Esophagus mucosa (tissue), 1 donor: ENCODE data around the gene RPS6KL1. TPM values are rescaled to one million over a fixed set of nuclear protein-coding genes. Genes with fewer than 3 reads are reported as not detected.

Source experiments
- ATAC-seq: fragments of 200-7000 bp; cut with Tn5 transposase; one replicate; pipeline ENCODE4 v1.9.1; 2020
- total RNA-seq: library from RNA; stranded (reverse); gene quantifications from one replicate; pipeline ENCODE4 v1.2.4, GENCODE V29; 2023
- donor health status: DM: yes; HTN: yes; CAD: no.

The RPS6KL1 gene, protein sequence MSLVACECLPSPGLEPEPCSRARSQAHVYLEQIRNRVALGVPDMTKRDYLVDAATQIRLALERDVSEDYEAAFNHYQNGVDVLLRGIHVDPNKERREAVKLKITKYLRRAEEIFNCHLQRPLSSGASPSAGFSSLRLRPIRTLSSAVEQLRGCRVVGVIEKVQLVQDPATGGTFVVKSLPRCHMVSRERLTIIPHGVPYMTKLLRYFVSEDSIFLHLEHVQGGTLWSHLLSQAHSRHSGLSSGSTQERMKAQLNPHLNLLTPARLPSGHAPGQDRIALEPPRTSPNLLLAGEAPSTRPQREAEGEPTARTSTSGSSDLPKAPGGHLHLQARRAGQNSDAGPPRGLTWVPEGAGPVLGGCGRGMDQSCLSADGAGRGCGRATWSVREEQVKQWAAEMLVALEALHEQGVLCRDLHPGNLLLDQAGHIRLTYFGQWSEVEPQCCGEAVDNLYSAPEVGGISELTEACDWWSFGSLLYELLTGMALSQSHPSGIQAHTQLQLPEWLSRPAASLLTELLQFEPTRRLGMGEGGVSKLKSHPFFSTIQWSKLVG
- 1.7 TPM for total RNA-seq

DNA sequence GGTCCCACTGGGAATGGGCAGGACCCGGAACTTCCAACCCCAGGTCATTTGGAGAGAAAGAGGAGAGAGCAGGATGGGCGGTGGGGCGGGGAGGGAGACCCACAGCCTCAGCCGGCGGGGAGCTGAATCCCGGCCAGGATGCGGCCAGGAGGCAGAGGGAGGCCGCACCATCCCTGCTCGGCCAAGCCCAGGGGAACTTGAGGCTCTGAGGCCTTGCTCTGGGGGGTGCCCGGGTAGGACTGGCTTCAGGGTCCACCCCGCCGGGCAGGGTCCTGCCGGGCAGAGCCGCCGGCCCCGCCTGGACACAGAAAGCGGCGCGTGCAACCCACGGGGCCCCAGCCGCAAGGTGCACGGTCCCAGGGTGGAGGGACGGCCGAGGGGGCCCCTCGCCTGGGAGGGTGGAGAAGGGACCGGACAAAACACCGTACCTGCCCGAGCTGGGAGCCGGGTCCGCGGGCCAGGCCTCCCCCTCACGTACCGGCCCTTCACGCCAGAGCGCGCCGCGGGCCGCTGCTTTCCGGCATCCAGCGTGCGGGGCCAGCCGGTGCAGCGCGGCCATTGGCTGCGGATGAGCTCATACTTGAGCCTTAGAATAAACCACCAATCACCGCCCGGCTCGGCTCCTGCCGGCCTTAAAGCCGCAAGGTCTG, at the start of gene RPS6KL1:
TSS of gene RPS6KL1 (minus strand) at position 509 of the 650 bp plus-strand sequence. CDS start 1,719 bp downstream, outside the sequence.
- peak; percentile 90 for ATAC-seq

DNA sequence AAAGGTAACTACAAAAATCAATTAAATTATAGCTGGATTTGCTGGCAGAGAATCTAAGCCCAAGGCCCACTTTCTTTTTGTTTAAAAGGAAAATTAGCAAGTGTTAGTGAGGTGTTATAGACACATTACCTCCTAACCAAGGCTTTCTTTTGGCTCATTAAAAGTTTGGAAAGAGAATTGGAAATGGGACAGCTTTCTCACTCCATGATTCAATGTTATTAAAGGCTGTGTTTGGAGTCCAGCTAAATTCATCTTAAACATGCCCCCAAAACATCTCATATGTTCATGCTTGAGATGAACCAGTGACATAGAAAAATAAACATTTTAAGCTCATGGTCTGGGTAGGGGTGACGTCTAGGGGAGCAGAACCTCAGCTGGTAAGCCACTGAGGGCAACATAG, 45.8 kb upstream of the RPS6KL1 start:
- ATAC-seq, result no peak

DNA sequence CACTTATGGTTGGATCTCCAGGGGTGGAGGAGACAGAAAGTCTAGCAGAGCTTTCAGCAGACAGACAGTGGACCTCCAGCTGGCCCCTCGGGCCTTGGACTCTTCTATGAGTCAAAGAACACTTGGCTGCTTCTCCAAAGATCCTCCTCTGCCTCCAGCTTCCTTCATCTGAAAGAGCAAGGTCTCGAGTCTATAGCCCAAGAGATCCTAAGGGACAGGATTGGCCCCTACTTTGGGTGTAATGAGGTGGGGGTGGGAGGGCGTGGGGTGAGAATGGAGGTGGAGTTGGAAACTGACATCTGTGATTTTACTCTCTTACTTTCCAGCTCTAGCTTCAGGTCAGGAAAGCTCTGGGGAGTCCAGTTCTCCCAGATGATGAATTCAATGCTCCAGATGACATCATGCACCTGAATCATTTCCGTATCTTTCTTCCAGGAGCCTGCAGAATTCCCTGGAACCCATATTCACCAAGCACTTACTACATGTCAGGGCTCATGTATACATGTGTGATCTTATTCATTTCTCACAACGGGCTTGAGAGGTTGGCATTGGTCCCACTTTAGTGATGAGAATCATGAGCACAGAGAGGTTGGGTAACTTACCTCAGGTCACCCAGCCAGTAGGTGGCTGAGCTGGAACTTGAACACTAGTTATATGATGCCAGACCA, 42.6 kb upstream of the RPS6KL1 start:
- peak; percentile 70 for ATAC-seq

DNA sequence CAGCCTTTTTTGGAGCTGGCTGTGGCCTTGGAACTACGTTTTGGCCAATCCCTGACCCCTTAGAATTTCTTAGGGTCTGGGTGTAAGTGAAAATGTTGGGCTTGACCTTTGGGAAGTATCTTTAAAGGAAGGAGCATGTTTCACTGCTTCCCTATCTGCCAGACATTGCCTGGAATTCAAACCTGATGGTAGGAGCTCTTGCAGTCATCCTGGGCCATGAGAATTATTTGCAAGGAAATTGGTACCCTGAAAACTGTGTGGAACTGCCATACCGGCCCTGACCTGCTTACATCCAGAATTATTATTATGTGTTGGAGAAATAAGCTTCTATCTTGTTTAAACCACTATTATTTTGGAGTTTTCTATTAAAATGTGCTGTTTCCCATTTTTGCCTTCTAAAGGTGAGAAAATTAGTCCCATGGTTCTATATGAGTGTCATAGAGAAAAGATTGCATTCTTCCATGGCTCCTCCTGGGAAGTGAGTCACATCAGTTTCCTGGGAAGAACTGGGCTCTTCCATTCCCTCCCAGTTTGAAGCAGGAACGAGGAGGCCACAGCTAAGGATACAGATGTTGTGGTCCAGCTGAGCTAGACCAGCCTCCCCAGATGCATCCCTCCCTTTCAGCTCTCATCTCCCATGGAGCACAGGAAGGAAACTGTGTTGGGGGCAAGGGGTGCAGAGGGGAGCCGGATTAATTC, 41.9 kb upstream of the RPS6KL1 start:
- no peak for ATAC-seq

DNA sequence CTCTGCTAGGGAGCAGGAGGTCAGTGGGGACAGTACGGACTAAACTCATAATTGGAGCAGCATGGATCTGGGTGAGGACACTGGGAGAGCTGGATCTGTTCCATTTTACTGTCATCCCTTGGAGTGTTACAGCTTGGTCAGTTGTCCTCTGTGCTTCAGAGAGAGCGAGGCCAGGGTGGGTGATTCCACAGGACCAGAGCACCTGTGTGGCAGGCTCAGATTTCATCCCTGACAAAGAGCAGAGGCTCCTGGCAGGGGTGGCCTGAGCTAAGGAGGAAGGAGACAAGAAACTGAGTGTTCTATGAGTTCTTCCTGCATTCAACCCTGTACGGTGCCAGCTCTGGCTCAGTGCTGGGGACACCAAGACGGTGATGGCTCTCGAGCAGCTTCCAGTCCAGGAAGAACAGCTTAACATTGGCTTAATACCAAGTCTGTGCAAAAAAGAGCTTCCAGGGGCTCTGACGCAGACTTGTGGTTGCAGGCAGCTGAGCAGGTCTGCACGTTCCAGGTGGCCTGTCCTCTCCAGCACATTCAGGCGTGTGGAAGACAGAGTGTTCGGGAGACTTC, 40.7 kb upstream of the RPS6KL1 start:
- ATAC-seq, result peak; percentile 43

DNA sequence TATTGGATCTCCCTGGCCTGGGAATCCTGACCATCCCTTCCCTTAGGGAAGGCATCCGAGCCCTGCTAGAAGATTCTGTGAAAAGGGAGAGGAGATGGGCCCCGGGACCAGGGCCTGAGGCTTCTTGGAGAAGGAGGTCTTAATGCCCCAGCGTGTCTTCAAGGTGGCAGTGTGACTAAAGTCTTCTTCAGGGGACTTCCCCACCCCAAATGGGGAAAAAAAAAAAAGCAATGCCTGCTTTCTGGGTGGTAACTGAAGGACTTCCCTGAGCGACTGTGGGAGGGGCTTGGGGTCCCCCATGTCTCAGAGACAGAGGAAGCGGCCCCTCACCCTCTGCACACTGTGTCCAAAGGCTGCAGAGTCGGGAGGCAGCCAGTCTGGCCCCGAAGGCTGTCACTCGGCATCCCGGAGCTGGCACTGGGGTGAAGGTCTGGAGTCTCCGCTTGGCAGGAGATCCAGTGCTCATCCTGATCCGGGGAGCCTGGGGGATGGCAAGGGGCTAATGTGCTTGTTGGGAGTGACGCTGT, 40.2 kb upstream of the RPS6KL1 start:
- ATAC-seq, result no peak

DNA sequence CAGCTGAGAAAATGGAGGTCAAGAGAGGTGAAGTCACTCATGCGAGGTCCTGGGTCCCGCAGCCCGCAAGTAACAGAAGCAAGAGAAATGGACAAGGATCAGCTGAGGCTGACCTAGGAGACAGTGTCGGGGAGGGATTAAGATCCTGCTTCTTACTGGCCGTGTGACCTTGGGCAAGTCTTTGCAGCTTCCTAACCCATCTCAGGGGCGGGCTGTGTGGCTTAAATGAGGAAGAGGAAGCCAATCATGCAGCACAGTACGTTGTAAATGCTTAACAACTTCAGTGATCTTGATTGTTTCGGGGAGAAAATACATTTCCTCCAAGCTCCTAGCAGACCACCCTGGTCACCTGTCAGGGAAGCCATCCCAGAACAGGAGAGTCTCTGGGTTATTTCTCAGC, 39.4 kb upstream of the RPS6KL1 start:
- no peak for ATAC-seq

DNA sequence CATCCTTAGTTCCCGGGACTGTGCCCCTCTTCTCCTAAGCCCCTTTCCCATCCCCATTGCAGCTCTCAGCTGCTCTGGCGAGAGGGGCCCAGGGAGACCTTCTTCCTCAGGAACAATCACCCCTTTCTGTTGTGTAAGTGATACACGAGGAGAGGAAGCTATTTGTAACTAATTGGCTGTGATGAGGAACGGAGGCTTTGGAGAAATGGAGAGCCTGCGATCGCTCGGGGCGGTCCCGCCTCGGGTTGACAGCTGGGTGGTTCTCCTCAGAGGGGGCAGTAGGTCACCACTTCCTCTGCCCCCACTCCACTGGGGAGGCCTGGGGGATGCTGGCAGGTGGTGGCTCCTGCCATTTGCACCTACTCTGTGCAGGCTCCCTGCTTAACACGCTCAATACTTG, 39.0 kb upstream of the RPS6KL1 start:
- ATAC-seq, result no peak

DNA sequence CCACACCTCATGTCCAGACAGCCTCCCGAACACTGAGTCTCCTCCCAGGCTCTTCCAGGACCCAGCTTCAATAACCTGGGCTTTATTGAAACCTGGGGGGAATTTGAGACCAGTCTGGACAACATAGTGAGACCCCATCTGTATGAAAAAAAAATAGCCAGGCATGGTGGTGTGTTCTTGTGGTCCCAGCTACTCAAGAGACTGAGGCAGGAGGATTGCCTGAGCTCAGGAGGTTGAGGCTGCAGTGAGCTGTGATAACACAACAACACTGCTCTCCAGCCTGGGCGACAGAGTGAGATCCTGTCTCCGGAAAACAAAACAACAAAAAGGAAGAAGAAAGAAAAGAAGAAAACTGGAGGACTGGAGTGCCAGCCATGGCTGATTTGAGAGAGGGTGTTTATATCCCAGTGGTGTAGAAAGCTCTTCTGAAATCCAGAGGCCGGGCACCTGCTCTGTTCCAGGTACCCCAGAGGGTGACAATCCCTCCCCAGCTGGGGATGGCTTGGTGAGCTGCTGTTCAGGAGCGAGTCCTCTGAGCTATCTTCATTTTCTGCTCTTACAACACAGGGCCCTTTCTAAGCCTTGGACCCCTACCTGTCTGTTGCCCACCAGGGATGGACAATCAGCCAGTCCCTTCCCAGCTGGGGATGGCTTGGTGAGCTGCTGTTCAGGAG, 38.3 kb upstream of the RPS6KL1 start:
- ATAC-seq, result no peak

DNA sequence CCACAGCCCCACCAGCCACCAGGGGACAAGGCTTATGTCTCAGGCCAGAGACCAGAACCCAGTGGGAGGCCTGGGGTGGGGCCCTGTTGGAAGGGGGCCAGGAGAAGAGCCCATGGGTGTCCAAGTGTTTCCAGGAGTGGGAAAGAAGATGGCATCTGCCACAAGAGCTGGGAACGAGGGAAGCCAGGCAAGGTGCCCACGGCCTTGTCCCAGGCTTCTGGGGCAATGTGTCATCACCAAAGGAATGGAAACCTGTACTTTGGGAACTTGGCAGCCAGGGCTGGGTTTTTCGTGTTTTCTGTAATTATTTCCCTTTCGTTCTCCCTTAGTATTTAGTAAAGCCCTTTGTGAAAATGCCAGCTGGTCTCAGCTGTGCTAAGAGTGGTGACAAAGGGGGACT, 37.7 kb upstream of the RPS6KL1 start:
- no peak for ATAC-seq

DNA sequence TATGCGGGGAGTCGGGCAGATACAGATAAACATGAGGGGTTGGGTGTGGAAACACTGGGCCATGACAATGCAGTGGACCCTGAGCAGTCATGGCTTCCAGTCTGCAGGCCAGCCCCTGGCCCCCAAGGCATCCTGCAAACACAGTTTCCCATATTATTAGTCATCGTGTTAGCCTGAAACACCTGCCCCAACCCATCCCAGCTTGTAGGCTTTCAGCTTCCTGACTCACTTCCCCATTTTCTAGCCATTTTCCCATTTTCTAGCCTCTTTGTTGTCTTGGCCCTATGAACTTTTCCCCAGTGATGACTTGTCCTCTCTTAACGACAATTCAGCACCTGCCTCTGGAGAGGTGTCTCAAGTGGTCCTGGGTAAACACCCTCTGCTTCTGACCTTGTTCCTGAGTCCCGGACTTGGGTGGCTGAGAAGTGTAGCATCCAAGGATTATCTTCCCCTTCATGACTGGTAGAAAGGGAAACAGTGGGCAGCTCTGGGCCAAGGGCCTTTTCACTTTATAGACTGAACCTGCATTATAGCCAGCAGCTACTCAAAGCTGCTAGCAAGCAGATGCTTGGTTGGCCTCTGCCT, 36.6 kb upstream of the RPS6KL1 start:
- ATAC-seq, result no peak

DNA sequence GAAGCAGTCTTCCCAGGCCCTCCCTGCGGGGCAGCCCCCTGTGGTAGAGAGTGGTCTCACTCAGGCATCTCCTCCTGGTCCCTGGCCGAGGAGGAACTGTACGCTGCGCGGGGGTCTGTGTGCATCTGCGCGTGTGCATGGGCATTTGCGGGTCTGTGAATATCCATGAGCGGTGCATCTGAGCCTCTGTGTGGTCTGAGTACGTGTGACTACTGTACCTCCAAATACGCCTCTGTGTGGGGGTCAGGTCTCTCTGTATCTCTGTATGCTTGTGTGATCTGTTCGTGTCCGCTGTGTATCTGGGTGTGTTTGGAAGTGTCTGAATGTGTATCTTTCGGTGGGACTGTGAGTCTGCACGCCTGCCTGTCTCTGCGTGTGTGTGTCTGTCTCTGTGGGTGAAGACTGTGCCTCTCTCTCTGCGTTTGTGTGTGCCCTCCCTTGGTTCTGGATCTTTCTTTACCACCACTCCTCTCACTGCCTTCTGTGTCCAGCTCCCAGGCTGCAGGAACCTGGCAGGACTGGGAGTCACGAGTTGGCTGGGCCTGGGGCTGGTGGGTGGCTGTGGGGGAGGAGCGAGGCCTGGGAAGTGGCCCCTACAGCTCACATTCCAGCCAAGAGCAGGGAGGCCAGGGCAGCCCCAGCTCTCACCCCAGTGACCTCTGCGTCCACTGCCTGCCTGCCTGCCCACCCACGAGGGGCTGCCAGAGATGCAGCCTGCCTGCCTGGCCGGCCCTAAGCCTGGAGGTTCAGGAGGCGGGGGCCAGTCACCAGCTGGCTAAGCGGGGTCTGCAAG, 33.4 kb upstream of the RPS6KL1 start:
- ATAC-seq, result no peak

DNA sequence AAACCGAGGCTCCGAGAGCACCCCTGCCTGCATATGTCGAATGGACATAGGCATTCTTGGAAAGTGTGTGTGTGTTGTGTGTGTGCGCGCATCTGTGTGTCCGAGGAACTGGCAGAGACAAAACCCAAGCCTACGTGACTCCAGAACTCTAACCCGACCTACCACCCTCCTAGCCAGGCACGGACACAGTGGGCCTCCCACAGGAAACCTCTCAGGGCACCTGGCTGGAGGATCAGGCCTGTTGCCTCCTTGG, 32.9 kb upstream of the RPS6KL1 start:
- no peak for ATAC-seq

DNA sequence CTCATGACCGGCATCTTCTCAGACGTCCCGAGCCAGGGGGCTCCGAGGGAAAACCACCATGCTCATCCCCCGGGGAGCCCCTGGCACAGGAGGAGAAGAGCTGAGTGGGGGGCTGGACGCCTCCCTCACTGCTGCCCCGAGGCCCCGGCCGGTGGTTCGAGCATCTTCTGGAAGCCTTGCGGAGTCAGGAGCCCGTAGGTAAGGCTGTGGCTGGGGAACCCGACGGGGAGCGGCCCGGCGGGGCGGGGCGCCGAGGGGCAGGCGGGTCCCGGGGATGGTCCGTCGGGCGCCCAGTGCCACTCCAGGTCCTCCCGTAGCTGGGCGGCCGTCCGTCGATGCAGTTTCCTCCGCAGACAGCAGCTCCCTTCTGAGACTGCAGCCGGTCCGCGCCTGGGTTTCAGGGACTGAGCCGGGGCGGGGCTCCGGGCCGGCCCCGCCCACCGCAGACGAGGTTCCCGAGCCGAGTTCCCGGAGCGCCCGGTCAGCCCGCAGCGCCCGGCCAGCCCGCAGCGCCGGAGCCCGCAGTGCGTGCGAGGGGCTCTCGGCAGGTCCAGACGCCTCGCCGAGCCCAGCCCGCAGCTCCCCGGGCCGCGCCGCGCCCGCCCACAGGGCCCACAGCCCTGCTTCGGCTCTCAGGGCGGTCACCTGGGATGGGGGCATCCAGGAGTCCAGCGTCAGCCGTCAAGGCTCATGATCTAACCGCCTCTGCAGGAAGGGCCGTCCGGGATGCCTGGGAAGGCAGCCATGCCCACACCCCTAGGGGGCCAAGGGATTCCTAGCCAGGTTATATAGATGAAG, 32.4 kb upstream of the RPS6KL1 start, which contains the start of gene PGF:
TSS of gene PGF (minus strand) at position 369 of the 798 bp plus-strand sequence. CDS start at position 14, 355 bp downstream.
- ATAC-seq, result peak; percentile 69

DNA sequence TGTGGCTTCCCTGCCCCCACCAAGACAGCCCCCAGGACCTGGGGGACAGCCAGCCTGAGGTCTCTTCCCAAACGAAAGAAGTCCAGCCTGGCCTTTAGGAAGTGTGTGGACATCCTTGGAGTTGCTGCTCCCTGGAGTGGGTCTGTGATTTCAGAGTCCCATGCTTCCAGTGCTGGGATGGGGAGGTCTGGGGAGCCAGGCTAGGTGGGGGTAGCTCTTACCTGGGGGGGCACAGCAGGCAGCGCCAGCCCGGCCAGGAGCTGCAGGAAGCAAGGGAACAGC, 31.8 kb upstream of the RPS6KL1 start:
- no peak for ATAC-seq

DNA sequence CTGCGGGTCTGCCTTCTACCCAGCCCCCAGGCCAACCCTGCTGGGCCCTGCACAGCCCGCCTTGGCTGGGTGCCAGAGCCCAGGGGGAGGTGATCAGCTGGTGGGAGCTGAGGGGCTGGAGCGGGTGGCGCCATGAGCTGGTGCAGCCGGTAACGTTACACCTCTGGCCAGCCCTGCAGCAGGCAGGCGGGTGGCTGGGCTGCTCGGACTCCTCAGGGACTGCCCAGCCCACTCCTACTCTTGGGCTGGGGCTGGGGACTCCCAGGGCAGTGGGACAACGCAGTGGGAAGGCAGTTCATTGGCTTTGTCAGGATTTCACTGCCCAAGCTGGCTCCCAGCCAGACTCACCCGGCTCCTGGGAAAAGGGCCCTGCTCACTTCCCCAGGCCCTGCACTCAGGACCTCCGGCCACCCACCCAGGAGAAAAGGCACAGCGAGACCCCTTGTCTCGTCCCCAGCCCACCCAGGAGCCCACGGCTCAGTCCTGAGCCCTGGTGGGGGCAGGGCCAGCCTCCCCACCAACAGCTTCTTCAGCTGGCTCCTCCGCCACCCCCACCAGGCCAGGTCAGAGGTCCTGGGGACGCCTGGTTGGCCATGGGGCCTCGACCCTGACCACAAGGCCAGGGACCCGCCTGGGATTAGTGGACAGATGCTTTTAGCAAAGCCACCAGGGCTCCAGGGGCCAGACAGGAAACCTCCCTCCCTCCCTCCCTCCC, 31.3 kb upstream of the RPS6KL1 start:
- peak; percentile 2 for ATAC-seq

DNA sequence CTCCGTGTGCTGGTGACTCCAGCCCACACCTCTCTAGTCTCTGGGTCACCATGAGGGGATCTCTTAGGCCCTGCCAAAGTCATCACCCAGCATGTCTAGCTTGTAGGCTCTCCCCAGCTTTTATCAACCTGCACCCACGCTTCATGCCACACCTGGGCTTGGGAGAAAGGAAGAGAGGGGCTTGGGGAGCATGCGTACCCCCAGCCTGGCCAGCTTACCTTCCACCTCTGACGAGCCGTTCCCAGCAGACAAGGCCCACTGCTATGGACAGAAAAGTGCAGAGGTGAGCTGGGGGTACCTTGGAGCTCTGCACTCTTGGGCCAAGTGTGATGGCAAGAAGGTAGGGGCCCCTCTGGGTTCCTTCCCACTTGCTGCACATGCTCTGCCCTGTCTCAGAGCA, 30.6 kb upstream of the RPS6KL1 start:
- ATAC-seq, result no peak

DNA sequence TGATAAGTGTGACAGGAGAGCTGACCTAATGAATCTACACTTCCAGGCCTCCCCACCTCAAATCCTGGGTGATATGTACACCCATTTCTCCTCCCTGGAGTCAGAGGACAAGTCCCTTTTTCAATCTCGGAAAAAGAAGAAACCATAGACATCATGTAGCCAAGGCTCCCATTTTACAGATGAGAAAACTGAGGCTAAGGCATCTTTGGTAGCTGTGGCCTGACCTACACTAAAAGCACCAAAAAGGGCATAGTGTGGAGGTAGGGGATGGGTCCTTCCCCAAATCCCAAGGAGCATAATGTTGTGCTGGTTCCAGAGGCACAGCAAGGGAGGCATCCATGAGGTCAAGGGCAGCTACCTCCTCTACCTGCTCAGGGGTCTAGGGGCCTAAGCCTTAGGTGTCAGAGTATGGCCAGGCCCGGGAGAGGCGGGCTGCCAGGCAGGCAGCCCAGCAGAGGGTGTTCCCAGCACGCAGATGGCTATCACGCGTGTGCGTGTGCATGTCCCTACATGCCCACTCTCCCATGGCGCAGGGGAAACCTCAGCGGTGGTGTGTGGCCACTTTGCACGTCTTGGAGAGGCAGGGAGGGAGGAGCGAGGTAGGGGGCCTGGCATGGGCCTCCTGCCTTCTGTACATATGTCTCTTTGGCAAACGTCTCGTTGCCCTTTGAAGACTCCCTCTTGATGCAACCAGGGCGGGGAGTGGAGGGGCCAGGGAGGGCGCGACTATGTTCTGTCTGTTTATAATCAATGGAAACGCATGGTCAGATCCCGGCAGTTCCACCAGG, 29.8 kb upstream of the RPS6KL1 start:
- ATAC-seq, result peak; percentile 66
